H1 (cell line): ENCODE measurements around the gene SFT2D1.

Experiments used
- CHD2 ChIP-seq: IDR thresholded peaks from 2 replicates; pipeline ENCODE4 v1.6.1; 2012; ENCODE audit warnings: low read length, improper control_type of control experiment
- CTCF ChIP-seq, 3 experiments: IDR thresholded peaks; 1 replicate in 2 of 3; 2 replicates in 1 of 3; pipeline versions ENCODE4 v1.5.1 to v1.6.1; 2011; ENCODE audit warnings: low read length in 3 of 3, mild to moderate bottlenecking in 3 of 3, inconsistent platforms in 2 of 3, low read depth in 1 of 3, moderate library complexity in 1 of 3; ENCODE audit not compliant: insufficient read depth in 1 of 3; ENCODE audit errors: control extremely low read depth in 1 of 3
- POLR2A ChIP-seq, 2 experiments: IDR thresholded peaks; 1 replicate in 1 of 2; 2 replicates in 1 of 2; pipeline ENCODE4 v1.6.1; 2011; ENCODE audit warnings: low read depth in 2 of 2, low read length in 2 of 2, mild to moderate bottlenecking in 2 of 2; ENCODE audit errors: control extremely low read depth in 1 of 2
- POLR2AphosphoS5 ChIP-seq: IDR thresholded peaks from 2 replicates; pipeline ENCODE4 v1.6.1; 2011; ENCODE audit warnings: low read depth, low read length

GRCh38 chr6:166333172-166333995 is 9.0 kb downstream of the SFT2D1 start:
- TF ChIP-seq CHD2 (no peak), POLR2AphosphoS5 (no peak), POLR2A (IDR thresholded peaks at IDR 0.05; ENCODE audit: control extremely low read depth in 1 of 2, low read depth in 2 of 2, low read length in 2 of 2) (no peak), CTCF (IDR thresholded peaks at IDR 0.05; ENCODE audit: control extremely low read depth in 1 of 3, insufficient read depth in 1 of 3, low read depth in 1 of 3, low read length in 3 of 3) (no peak)
